HepG2 (cell line): Measurements from ENCODE around the gene SFT2D2. TPM values are rescaled to one million over a fixed set of nuclear protein-coding genes. Genes with fewer than 3 reads are reported as not detected.

Experiments used
- ELF1 ChIP-seq: sonication (generic); formaldehyde crosslinking; IDR thresholded peaks from 2 replicates; pipeline ENCODE4 v1.4.0; 2020; ENCODE audit warnings: missing genetic modification reagents
- KAT7 ChIP-seq: IDR thresholded peaks from 2 replicates; pipeline ENCODE4 v1.6.1; 2018; ENCODE audit warnings: borderline replicate concordance, missing compliant biosample characterization
- MAZ ChIP-seq, 2 experiments: sonication (generic) in 1 of 2; formaldehyde crosslinking in 1 of 2; IDR thresholded peaks; 2 replicates each; pipeline versions ENCODE4 v1.5.0 to v1.6.1; 2012 to 2020; ENCODE audit warnings: low read depth in 2 of 2, mild to moderate bottlenecking in 2 of 2, borderline replicate concordance in 1 of 2, improper control_type of control experiment in 1 of 2, low read length in 1 of 2, missing genetic modification reagents in 1 of 2, moderate library complexity in 1 of 2
- NFKB2 ChIP-seq: sonication (generic); formaldehyde crosslinking; IDR thresholded peaks from 2 replicates; pipeline ENCODE4 v1.4.0; 2020; ENCODE audit warnings: missing genetic modification reagents, borderline replicate concordance
- PLRG1 ChIP-seq: fragments of 450-650 bp; conservative IDR thresholded peaks from 2 replicates; pipeline ENCODE4 v1.6.1; 2016
- RBAK ChIP-seq: sonication (generic); formaldehyde crosslinking; IDR thresholded peaks from 2 replicates; pipeline ENCODE4 v1.5.1; 2020; ENCODE audit warnings: mild to moderate bottlenecking, missing genetic modification reagents
- REL ChIP-seq: sonication (generic); formaldehyde crosslinking; conservative IDR thresholded peaks from 2 replicates; pipeline ENCODE4 v1.8.0; 2022; ENCODE audit warnings: mild to moderate bottlenecking, missing genetic modification reagents, moderate library complexity
- RELA ChIP-seq: sonication (generic); formaldehyde crosslinking; IDR thresholded peaks from 2 replicates; pipeline ENCODE4 v1.4.0; 2020; ENCODE audit warnings: missing genetic modification reagents
- RXRB ChIP-seq: IDR thresholded peaks from 2 replicates; pipeline ENCODE4 v1.6.1; 2016; ENCODE audit warnings: borderline replicate concordance, missing genetic modification reagents, missing compliant biosample characterization
- SMARCE1 ChIP-seq: fragments of 450-650 bp; IDR thresholded peaks from 2 replicates; pipeline ENCODE4 v1.6.1; 2017; ENCODE audit warnings: borderline replicate concordance
- SP2 ChIP-seq: sonication (generic); formaldehyde crosslinking; IDR thresholded peaks from 2 replicates; pipeline ENCODE4 v1.5.1; 2020; ENCODE audit warnings: mild to moderate bottlenecking, missing genetic modification reagents
- ZNF496 ChIP-seq: sonication (generic); formaldehyde crosslinking; IDR thresholded peaks from 2 replicates; pipeline ENCODE4 v1.8.1; 2023; ENCODE audit warnings: mild to moderate bottlenecking, moderate library complexity, missing genetic modification reagents; ENCODE audit not compliant: insufficient replicate concordance
- ZNF672 ChIP-seq: sonication (generic); formaldehyde crosslinking; IDR thresholded peaks from 2 replicates; pipeline ENCODE4 v1.8.1; 2022; ENCODE audit warnings: missing genetic modification reagents
- polyA plus RNA-seq, 8 experiments: library from polyadenylated mRNA; depleted of rRNA in 3 of 8; stranded (reverse) in 7 of 8; unstranded in 1 of 8; fragments of >200 nt; fragmentation: Illumina TruSeq in 4 of 8; extraction: Trizol in 4 of 8; gene quantifications; 2 replicates each; pipeline versions ENCODE4 v1.2.1 to v1.2.3, GENCODE V29; 2011 to 2016; ENCODE audit warnings: low read depth in 4 of 8, missing spikeins in 1 of 8, mixed read lengths in 1 of 8; ENCODE audit not compliant: insufficient read depth in 1 of 8
- total RNA-seq, 5 experiments: library from RNA; depleted of rRNA; stranded (reverse); fragments of >200 nt; fragmentation: Illumina TruSeq; extraction: Trizol; gene quantifications; 2 replicates each; pipeline ENCODE4 v1.2.3, GENCODE V29; 2016; ENCODE audit warnings: low read depth in 1 of 5
- TF ChIP-seq, protein P1 (sequence below): sonication (generic); formaldehyde crosslinking; IDR thresholded peaks from 2 replicates; pipeline ENCODE4 v1.8.1; 2022; ENCODE audit warnings: mild to moderate bottlenecking, missing genetic modification reagents
- TF ChIP-seq, protein P2 (sequence below): sonication (generic); formaldehyde crosslinking; IDR thresholded peaks from 2 replicates; pipeline ENCODE4 v1.4.0; 2020; ENCODE audit warnings: mild to moderate bottlenecking, missing genetic modification reagents
- TF ChIP-seq, protein P3 (sequence below): sonication (generic); formaldehyde crosslinking; IDR thresholded peaks from 2 replicates; pipeline ENCODE4 v1.4.0; 2020; ENCODE audit warnings: missing genetic modification reagents
- TF ChIP-seq, protein P4 (sequence below): sonication (generic); formaldehyde crosslinking; IDR thresholded peaks from 2 replicates; pipeline ENCODE4 v1.5.1; 2020; ENCODE audit warnings: missing genetic modification reagents, mild to moderate bottlenecking, borderline replicate concordance
- TF ChIP-seq, protein P5 (sequence below): sonication (generic); formaldehyde crosslinking; IDR thresholded peaks from 2 replicates; pipeline ENCODE4 v1.9.0; 2021; ENCODE audit warnings: missing genetic modification reagents, borderline replicate concordance

SFT2D2 gene
- total and polyA plus RNA-seq, 2 of the 13 experiments (the other 11 are each of a cell fraction or from before 2014, with no cell fraction given) = 10.0 to 28.8 TPM

DNA sequence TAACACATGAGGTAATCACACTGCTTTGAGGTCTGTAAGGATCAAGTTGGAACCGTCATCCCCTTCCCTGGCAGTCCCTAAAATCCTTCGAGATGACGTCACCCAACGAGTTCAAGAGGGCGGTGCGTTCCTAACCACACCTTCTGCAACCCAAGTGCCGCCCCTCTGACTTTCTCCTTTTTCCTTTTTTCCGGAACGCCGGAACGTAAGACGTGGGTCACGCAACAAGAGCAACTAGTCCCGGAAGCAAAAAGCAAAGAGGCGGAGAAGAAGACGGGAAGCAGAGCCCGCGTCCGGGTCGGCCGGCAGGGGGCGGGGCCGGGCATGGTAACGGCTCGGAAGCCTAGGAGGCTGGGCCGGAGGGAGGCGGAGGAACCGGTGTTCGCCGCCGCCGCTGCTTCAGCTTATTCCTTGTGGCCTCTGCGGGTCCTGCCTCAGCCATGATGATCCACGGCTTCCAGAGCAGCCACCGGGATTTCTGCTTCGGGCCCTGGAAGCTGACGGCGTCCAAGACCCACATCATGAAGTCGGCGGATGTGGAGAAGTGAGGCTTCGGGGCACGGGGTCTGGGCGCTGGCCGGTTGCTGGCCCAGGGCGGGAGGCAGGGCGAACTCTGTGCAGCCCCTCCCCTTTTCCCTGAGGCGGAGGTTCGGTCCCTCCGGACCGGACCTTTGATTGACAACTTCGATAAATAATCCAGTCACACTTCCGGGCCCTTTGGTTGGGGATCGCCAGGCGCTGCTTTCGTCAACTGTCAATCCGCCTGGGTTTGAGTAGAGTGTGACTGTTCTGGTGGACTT lies 47.0 kb upstream of the SFT2D2 start, which contains the start of gene TIPRL (continued):
- TF ChIP-seq, protein P1, sequence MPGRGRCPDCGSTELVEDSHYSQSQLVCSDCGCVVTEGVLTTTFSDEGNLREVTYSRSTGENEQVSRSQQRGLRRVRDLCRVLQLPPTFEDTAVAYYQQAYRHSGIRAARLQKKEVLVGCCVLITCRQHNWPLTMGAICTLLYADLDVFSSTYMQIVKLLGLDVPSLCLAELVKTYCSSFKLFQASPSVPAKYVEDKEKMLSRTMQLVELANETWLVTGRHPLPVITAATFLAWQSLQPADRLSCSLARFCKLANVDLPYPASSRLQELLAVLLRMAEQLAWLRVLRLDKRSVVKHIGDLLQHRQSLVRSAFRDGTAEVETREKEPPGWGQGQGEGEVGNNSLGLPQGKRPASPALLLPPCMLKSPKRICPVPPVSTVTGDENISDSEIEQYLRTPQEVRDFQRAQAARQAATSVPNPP = no peak
- peak; percentile 52; the same call in 1 of the 2 replicates for TF ChIP-seq KAT7 (CRISPR knock-in tag)
- peak; percentile 62; the same call in 1 of the 2 replicates for TF ChIP-seq SP2 (CRISPR knock-in tag)
- TF ChIP-seq REL (CRISPR knock-in tag) = no peak
- TF ChIP-seq, protein P2, sequence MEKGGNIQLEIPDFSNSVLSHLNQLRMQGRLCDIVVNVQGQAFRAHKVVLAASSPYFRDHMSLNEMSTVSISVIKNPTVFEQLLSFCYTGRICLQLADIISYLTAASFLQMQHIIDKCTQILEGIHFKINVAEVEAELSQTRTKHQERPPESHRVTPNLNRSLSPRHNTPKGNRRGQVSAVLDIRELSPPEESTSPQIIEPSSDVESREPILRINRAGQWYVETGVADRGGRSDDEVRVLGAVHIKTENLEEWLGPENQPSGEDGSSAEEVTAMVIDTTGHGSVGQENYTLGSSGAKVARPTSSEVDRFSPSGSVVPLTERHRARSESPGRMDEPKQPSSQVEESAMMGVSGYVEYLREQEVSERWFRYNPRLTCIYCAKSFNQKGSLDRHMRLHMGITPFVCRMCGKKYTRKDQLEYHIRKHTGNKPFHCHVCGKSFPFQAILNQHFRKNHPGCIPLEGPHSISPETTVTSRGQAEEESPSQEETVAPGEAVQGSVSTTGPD = no peak
- no peak for TF ChIP-seq MAZ (IDR thresholded peaks at IDR 0.05; ENCODE audit: borderline replicate concordance, low read depth, low read length)
- TF ChIP-seq MAZ (CRISPR knock-in tag; IDR thresholded peaks at IDR 0.05; ENCODE audit: low read depth) = peak; percentile 30
- no peak for TF ChIP-seq PLRG1
- TF ChIP-seq ZNF672 (CRISPR knock-in tag) = no peak
- peak; percentile 96 for TF ChIP-seq ELF1
- no peak for TF ChIP-seq ZNF496
- TF ChIP-seq RBAK = no peak
- TF ChIP-seq RXRB (CRISPR knock-in tag) = peak; percentile 66
- TF ChIP-seq SMARCE1 = no peak
- TF ChIP-seq, protein P3, sequence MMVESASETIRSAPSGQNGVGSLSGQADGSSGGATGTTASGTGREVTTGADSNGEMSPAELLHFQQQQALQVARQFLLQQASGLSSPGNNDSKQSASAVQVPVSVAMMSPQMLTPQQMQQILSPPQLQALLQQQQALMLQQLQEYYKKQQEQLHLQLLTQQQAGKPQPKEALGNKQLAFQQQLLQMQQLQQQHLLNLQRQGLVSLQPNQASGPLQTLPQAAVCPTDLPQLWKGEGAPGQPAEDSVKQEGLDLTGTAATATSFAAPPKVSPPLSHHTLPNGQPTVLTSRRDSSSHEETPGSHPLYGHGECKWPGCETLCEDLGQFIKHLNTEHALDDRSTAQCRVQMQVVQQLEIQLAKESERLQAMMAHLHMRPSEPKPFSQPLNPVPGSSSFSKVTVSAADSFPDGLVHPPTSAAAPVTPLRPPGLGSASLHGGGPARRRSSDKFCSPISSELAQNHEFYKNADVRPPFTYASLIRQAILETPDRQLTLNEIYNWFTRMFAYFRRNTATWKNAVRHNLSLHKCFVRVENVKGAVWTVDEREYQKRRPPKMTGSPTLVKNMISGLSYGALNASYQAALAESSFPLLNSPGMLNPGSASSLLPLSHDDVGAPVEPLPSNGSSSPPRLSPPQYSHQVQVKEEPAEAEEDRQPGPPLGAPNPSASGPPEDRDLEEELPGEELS (CRISPR knock-in tag) = peak; percentile 54; the same call in 1 of the 2 replicates
- TF ChIP-seq NFKB2 (CRISPR knock-in tag) = peak; percentile 56; the same call in 1 of the 2 replicates
- TF ChIP-seq, protein P4, sequence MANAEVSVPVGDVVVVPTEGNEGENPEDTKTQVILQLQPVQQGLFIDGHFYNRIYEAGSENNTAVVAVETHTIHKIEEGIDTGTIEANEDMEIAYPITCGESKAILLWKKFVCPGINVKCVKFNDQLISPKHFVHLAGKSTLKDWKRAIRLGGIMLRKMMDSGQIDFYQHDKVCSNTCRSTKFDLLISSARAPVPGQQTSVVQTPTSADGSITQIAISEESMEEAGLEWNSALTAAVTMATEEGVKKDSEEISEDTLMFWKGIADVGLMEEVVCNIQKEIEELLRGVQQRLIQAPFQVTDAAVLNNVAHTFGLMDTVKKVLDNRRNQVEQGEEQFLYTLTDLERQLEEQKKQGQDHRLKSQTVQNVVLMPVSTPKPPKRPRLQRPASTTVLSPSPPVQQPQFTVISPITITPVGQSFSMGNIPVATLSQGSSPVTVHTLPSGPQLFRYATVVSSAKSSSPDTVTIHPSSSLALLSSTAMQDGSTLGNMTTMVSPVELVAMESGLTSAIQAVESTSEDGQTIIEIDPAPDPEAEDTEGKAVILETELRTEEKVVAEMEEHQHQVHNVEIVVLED (CRISPR knock-in tag) = peak; percentile 98
- TF ChIP-seq RELA (CRISPR knock-in tag) = no peak
- TF ChIP-seq, protein P5, sequence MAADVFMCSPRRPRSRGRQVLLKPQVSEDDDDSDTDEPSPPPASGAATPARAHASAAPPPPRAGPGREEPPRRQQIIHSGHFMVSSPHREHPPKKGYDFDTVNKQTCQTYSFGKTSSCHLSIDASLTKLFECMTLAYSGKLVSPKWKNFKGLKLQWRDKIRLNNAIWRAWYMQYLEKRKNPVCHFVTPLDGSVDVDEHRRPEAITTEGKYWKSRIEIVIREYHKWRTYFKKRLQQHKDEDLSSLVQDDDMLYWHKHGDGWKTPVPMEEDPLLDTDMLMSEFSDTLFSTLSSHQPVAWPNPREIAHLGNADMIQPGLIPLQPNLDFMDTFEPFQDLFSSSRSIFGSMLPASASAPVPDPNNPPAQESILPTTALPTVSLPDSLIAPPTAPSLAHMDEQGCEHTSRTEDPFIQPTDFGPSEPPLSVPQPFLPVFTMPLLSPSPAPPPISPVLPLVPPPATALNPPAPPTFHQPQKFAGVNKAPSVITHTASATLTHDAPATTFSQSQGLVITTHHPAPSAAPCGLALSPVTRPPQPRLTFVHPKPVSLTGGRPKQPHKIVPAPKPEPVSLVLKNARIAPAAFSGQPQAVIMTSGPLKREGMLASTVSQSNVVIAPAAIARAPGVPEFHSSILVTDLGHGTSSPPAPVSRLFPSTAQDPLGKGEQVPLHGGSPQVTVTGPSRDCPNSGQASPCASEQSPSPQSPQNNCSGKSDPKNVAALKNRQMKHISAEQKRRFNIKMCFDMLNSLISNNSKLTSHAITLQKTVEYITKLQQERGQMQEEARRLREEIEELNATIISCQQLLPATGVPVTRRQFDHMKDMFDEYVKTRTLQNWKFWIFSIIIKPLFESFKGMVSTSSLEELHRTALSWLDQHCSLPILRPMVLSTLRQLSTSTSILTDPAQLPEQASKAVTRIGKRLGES (CRISPR knock-in tag) = no peak
